Measurements from ENCODE around the gene LDLRAD4. TPM values are rescaled to one million over a fixed set of nuclear protein-coding genes. Genes with fewer than 3 reads are reported as not detected.

The LDLRAD4 gene
- total and polyA plus RNA-seq, 2 experiments from 2014 or later = 0.73 to 1.9 TPM

DNA sequence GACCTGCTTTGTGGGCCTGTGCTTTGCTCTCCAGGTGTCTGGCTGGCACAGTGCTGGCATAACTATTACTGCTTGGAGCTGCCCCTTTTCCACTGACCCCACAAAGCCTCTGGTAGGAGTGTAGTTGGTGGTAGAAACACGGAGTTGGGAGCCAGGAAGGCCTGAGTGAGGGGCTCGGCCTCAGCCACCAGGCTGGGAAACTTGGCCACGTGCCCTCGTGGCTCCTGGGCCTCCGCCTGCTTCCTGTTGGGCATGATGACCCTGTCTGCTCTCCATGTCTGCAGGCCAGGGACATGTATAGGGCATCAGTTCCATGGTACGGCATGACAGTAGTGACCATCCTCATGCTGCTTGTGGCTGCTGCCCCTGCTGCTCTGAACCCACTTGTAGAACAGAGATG is 266.6 kb downstream of the LDLRAD4 start:
- Mint-ChIP-seq H3K27me3 (ENCODE audit: insufficient read depth, low read depth, poor library complexity) (peaks cover 18% of the 10 kb centered on the region), H3K9me3 (peaks cover 3% of the 10 kb centered on the region; the same call in 2 of the 3 replicates), H3K4me3 (no peak overlapping the region), H3K27ac (no peak overlapping the region), H3K36me3 (ENCODE audit: low read depth) (no peaks in the 10 kb centered on the region), H3K4me1 (peaks cover 18% of the 10 kb centered on the region)
- H3K4me2 ChIP-seq = no peak overlapping the region
- ATAC-seq (no peak), DNase-seq (ENCODE audit: low spot score) (no peak)
- no peaks in the 10 kb centered on the region for H3K79me2 ChIP-seq (replicated peaks; ENCODE audit: insufficient read depth)
- no peak overlapping the region for H3K4me3 ChIP-seq
- no peaks in the 10 kb centered on the region for H4K20me1 ChIP-seq (replicated peaks; ENCODE audit: insufficient read depth)
- H3K27ac ChIP-seq (ENCODE audit: low read depth) = no peak overlapping the region
- no peak overlapping the region for H2AFZ ChIP-seq
- H3K4me1 ChIP-seq (ENCODE audit: insufficient read depth) = peaks cover 17% of the 10 kb centered on the region
- no peaks in the 10 kb centered on the region for H3K27me3 ChIP-seq (ENCODE audit: insufficient read depth)
- H3K9me2 ChIP-seq (ENCODE audit: insufficient read depth) = no peaks in the 10 kb centered on the region
- H3K36me3 ChIP-seq (ENCODE audit: insufficient read depth) = no peaks in the 10 kb centered on the region
- H3F3A ChIP-seq (replicated peaks; ENCODE audit: low read depth) = no peaks in the 10 kb centered on the region
- no peak for TF ChIP-seq ZNF114 (CRISPR knock-in tag; IDR thresholded peaks at IDR 0.05)
- TF ChIP-seq, protein P1, sequence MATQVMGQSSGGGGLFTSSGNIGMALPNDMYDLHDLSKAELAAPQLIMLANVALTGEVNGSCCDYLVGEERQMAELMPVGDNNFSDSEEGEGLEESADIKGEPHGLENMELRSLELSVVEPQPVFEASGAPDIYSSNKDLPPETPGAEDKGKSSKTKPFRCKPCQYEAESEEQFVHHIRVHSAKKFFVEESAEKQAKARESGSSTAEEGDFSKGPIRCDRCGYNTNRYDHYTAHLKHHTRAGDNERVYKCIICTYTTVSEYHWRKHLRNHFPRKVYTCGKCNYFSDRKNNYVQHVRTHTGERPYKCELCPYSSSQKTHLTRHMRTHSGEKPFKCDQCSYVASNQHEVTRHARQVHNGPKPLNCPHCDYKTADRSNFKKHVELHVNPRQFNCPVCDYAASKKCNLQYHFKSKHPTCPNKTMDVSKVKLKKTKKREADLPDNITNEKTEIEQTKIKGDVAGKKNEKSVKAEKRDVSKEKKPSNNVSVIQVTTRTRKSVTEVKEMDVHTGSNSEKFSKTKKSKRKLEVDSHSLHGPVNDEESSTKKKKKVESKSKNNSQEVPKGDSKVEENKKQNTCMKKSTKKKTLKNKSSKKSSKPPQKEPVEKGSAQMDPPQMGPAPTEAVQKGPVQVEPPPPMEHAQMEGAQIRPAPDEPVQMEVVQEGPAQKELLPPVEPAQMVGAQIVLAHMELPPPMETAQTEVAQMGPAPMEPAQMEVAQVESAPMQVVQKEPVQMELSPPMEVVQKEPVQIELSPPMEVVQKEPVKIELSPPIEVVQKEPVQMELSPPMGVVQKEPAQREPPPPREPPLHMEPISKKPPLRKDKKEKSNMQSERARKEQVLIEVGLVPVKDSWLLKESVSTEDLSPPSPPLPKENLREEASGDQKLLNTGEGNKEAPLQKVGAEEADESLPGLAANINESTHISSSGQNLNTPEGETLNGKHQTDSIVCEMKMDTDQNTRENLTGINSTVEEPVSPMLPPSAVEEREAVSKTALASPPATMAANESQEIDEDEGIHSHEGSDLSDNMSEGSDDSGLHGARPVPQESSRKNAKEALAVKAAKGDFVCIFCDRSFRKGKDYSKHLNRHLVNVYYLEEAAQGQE (IDR thresholded peaks at IDR 0.05; ENCODE audit: unreplicated experiment) = no peak

DNA sequence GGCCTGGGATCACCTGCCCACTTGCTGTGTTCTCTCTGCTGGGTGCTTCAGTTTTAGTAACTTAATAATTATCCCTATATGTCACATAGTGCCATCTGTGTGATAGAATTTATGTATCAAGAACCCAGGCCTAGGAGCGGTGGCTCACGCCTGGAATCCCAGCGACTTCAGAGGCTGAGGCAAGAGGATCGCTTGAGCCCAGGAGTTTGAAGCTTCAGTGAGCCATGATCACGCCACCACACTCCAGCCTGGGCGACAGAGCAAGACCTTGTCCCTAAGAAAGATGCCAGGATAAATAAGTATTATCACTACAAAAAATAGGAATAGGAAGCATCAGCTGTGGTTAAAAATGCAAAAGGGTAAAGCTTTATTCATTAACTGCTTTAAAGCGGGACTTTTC is 267.0 kb downstream of the LDLRAD4 start:
- H2AFZ ChIP-seq = no peak overlapping the region
- DNase-seq (ENCODE audit: low spot score) (no peak), ATAC-seq (no peak)
- H3K27ac Mint-ChIP-seq = no peak overlapping the region
- H3K27ac ChIP-seq (ENCODE audit: low read depth) = no peak overlapping the region
- peaks cover 18% of the 10 kb centered on the region for H3K4me1 Mint-ChIP-seq
- H3F3A ChIP-seq (replicated peaks; ENCODE audit: low read depth) = no peaks in the 10 kb centered on the region
- no peak overlapping the region for H3K4me2 ChIP-seq
- H3K4me3 ChIP-seq = no peak overlapping the region
- H3K27me3 Mint-ChIP-seq (ENCODE audit: insufficient read depth, low read depth, poor library complexity) = peaks cover 18% of the 10 kb centered on the region
- no peaks in the 10 kb centered on the region for H4K20me1 ChIP-seq (replicated peaks; ENCODE audit: insufficient read depth)
- no peaks in the 10 kb centered on the region for H3K79me2 ChIP-seq (replicated peaks; ENCODE audit: insufficient read depth)
- peaks cover 17% of the 10 kb centered on the region for H3K4me1 ChIP-seq (ENCODE audit: insufficient read depth)
- H3K36me3 ChIP-seq (ENCODE audit: insufficient read depth) = no peaks in the 10 kb centered on the region
- no peaks in the 10 kb centered on the region for H3K36me3 Mint-ChIP-seq (ENCODE audit: low read depth)
- no peaks in the 10 kb centered on the region for H3K27me3 ChIP-seq (ENCODE audit: insufficient read depth)
- H3K4me3 Mint-ChIP-seq = no peak overlapping the region
- H3K9me2 ChIP-seq (ENCODE audit: insufficient read depth) = no peaks in the 10 kb centered on the region
- peaks cover 3% of the 10 kb centered on the region; the same call in 2 of the 3 replicates for H3K9me3 Mint-ChIP-seq
- TF ChIP-seq, protein P2, sequence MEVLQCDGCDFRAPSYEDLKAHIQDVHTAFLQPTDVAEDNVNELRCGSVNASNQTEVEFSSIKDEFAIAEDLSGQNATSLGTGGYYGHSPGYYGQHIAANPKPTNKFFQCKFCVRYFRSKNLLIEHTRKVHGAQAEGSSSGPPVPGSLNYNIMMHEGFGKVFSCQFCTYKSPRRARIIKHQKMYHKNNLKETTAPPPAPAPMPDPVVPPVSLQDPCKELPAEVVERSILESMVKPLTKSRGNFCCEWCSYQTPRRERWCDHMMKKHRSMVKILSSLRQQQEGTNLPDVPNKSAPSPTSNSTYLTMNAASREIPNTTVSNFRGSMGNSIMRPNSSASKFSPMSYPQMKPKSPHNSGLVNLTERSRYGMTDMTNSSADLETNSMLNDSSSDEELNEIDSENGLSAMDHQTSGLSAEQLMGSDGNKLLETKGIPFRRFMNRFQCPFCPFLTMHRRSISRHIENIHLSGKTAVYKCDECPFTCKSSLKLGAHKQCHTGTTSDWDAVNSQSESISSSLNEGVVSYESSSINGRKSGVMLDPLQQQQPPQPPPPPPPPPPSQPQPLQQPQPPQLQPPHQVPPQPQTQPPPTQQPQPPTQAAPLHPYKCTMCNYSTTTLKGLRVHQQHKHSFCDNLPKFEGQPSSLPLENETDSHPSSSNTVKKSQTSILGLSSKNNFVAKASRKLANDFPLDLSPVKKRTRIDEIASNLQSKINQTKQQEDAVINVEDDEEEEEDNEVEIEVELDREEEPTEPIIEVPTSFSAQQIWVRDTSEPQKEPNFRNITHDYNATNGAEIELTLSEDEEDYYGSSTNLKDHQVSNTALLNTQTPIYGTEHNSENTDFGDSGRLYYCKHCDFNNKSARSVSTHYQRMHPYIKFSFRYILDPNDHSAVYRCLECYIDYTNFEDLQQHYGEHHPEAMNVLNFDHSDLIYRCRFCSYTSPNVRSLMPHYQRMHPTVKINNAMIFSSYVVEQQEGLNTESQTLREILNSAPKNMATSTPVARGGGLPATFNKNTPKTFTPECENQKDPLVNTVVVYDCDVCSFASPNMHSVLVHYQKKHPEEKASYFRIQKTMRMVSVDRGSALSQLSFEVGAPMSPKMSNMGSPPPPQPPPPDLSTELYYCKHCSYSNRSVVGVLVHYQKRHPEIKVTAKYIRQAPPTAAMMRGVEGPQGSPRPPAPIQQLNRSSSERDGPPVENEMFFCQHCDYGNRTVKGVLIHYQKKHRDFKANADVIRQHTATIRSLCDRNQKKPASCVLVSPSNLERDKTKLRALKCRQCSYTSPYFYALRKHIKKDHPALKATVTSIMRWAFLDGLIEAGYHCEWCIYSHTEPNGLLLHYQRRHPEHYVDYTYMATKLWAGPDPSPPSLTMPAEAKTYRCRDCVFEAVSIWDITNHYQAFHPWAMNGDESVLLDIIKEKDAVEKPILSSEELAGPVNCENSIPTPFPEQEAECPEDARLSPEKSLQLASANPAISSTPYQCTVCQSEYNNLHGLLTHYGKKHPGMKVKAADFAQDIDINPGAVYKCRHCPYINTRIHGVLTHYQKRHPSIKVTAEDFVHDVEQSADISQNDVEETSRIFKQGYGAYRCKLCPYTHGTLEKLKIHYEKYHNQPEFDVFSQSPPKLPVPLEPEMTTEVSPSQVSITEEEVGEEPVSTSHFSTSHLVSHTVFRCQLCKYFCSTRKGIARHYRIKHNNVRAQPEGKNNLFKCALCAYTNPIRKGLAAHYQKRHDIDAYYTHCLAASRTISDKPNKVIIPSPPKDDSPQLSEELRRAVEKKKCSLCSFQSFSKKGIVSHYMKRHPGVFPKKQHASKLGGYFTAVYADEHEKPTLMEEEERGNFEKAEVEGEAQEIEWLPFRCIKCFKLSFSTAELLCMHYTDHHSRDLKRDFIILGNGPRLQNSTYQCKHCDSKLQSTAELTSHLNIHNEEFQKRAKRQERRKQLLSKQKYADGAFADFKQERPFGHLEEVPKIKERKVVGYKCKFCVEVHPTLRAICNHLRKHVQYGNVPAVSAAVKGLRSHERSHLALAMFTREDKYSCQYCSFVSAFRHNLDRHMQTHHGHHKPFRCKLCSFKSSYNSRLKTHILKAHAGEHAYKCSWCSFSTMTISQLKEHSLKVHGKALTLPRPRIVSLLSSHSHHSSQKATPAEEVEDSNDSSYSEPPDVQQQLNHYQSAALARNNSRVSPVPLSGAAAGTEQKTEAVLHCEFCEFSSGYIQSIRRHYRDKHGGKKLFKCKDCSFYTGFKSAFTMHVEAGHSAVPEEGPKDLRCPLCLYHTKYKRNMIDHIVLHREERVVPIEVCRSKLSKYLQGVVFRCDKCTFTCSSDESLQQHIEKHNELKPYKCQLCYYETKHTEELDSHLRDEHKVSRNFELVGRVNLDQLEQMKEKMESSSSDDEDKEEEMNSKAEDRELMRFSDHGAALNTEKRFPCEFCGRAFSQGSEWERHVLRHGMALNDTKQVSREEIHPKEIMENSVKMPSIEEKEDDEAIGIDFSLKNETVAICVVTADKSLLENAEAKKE (CRISPR knock-in tag; IDR thresholded peaks at IDR 0.05) = no peak
- no peak for TF ChIP-seq JUNB (IDR thresholded peaks at IDR 0.05; ENCODE audit: unreplicated experiment)
- TF ChIP-seq STAT1 (IDR thresholded peaks at IDR 0.05; ENCODE audit: unreplicated experiment) = no peak
- no peak for TF ChIP-seq ZNF331 (CRISPR knock-in tag; IDR thresholded peaks at IDR 0.05; ENCODE audit: low read depth)
- no peak for TF ChIP-seq NANOG (IDR thresholded peaks at IDR 0.05; ENCODE audit: borderline replicate concordance)
- no peak for TF ChIP-seq POLR2AphosphoS5 (IDR thresholded peaks at IDR 0.05; ENCODE audit: low read depth)
- TF ChIP-seq, protein P1 (IDR thresholded peaks at IDR 0.05; ENCODE audit: unreplicated experiment) = no peak

Data from GM23338 (cell line).